ENCODE results near the gene ANKRD16. TPM values are rescaled to one million over a fixed set of nuclear protein-coding genes. Genes with fewer than 3 reads are reported as not detected.
"Not testable (repeated sequence)": the region's sequence is repeated elsewhere in the genome, so short reads cannot be mapped to it uniquely, and the experiment has no call there.

Gene ANKRD16
- total RNA-seq, 1 experiment from 2014 or later, result 12.2 TPM

DNA sequence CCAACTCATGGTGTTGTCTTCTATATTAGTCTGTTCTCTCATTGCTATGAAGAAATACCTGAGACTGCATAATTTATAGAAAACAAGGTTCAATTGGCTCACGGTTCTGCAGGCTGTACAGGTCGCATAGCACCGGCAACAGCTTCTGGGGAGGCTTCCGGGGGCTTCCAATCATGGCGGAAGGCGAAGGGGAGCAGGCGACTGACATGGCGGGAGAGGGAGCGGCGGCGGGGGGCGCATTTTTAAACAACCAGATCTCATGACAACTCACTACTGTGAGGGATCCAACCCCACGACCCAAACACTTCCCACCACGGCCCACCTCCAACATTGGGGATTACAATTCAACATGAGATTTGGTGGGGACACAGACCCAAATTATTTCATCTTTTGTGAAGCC, 47.7 kb downstream of the ANKRD16 start (continued):
- TF ChIP-seq ZNF281 (CRISPR knock-in tag; IDR thresholded peaks at IDR 0.05), result no peak
- TF ChIP-seq NR3C1 (CRISPR knock-in tag; conservative IDR thresholded peaks at IDR 0.05; ENCODE audit: low read depth), result no peak

- peaks cover 6% of the 10 kb centered on the region for H3K4me1 Mint-ChIP-seq
- H3K36me3 Mint-ChIP-seq, result no peaks in the 10 kb centered on the region
- H3K27me3 Mint-ChIP-seq (ENCODE audit: low read depth), result no peaks in the 10 kb centered on the region
- ChIA-PET CTCF (interaction anchor here (1.2 kb wide), 1 partner anchor 33 kb away, joined by 6 read pairs; no protein-coding TSS in a partner anchor), POLR2A (no interaction called here)
- H3K9me3 Mint-ChIP-seq, result no peaks in the 10 kb centered on the region
- ATAC-seq, result peak; percentile 67
- no peak overlapping the region for H3K4me3 Mint-ChIP-seq
- DNase-seq (ENCODE audit: low spot score), result no peak
- TF ChIP-seq, protein P1, sequence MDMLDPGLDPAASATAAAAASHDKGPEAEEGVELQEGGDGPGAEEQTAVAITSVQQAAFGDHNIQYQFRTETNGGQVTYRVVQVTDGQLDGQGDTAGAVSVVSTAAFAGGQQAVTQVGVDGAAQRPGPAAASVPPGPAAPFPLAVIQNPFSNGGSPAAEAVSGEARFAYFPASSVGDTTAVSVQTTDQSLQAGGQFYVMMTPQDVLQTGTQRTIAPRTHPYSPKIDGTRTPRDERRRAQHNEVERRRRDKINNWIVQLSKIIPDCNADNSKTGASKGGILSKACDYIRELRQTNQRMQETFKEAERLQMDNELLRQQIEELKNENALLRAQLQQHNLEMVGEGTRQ (CRISPR knock-in tag; IDR thresholded peaks at IDR 0.05), result peak; percentile 44; the same call in 1 of the 2 replicates
- TF ChIP-seq, protein P2, sequence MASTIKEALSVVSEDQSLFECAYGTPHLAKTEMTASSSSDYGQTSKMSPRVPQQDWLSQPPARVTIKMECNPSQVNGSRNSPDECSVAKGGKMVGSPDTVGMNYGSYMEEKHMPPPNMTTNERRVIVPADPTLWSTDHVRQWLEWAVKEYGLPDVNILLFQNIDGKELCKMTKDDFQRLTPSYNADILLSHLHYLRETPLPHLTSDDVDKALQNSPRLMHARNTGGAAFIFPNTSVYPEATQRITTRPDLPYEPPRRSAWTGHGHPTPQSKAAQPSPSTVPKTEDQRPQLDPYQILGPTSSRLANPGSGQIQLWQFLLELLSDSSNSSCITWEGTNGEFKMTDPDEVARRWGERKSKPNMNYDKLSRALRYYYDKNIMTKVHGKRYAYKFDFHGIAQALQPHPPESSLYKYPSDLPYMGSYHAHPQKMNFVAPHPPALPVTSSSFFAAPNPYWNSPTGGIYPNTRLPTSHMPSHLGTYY (CRISPR knock-in tag; IDR thresholded peaks at IDR 0.05), result no peak
- no peak overlapping the region for H3K27ac Mint-ChIP-seq
Measured at GRCh38 chr10:5840314-5841307, 49.1 kb downstream of the ANKRD16 start.

DNA sequence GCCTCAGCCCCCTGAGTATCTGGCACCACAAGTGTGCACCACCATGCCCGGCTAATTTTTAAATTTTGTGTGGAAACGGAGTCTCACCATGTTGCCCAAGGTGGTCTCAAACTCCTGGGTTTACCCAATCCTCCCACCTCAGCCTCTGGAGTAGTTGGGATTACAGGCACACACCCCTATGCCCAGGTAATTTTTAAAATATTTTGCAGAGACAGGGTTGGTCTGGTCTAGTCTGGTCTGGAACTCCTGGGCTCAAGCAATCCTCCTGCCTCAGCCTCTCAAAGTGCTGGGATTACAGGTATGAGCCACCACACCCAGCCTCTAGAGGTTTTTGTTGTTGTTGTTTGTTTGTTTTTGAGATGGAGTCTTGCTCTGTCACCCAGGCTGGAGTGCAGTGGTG, 53.5 kb downstream of the ANKRD16 start:
- POLR2A ChIA-PET; H3K36me3 Mint-ChIP-seq; H3K27ac Mint-ChIP-seq; ATAC-seq; H3K27me3 Mint-ChIP-seq (ENCODE audit: low read depth); H3K9me3 Mint-ChIP-seq; DNase-seq (ENCODE audit: low spot score); H3K4me1 Mint-ChIP-seq; CTCF ChIA-PET; H3K4me3 Mint-ChIP-seq: not testable (repeated sequence)

- TF ChIP-seq EMX1 (CRISPR knock-in tag; IDR thresholded peaks at IDR 0.05) (no peak), NFYB (CRISPR knock-in tag; conservative IDR thresholded peaks at IDR 0.05; ENCODE audit: low read depth) (no peak), GRHL2 (CRISPR knock-in tag; IDR thresholded peaks at IDR 0.05; ENCODE audit: insufficient replicate concordance, severe bottlenecking) (no peak), CREM (CRISPR knock-in tag; IDR thresholded peaks at IDR 0.05) (no peak), ZNF219 (CRISPR knock-in tag; IDR thresholded peaks at IDR 0.05; ENCODE audit: borderline replicate concordance) (no peak), ZNF138 (CRISPR knock-in tag; conservative IDR thresholded peaks at IDR 0.05) (no peak)
- TF ChIP-seq, protein P3, sequence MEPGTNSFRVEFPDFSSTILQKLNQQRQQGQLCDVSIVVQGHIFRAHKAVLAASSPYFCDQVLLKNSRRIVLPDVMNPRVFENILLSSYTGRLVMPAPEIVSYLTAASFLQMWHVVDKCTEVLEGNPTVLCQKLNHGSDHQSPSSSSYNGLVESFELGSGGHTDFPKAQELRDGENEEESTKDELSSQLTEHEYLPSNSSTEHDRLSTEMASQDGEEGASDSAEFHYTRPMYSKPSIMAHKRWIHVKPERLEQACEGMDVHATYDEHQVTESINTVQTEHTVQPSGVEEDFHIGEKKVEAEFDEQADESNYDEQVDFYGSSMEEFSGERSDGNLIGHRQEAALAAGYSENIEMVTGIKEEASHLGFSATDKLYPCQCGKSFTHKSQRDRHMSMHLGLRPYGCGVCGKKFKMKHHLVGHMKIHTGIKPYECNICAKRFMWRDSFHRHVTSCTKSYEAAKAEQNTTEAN (CRISPR knock-in tag; IDR thresholded peaks at IDR 0.05), result no peak
- TF ChIP-seq, protein P4, sequence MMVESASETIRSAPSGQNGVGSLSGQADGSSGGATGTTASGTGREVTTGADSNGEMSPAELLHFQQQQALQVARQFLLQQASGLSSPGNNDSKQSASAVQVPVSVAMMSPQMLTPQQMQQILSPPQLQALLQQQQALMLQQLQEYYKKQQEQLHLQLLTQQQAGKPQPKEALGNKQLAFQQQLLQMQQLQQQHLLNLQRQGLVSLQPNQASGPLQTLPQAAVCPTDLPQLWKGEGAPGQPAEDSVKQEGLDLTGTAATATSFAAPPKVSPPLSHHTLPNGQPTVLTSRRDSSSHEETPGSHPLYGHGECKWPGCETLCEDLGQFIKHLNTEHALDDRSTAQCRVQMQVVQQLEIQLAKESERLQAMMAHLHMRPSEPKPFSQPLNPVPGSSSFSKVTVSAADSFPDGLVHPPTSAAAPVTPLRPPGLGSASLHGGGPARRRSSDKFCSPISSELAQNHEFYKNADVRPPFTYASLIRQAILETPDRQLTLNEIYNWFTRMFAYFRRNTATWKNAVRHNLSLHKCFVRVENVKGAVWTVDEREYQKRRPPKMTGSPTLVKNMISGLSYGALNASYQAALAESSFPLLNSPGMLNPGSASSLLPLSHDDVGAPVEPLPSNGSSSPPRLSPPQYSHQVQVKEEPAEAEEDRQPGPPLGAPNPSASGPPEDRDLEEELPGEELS (CRISPR knock-in tag; IDR thresholded peaks at IDR 0.05), result no peak
- Mint-ChIP-seq H3K9me3 (no peaks in the 10 kb centered on the region), H3K27me3 (ENCODE audit: low read depth) (no peaks in the 10 kb centered on the region), H3K27ac (no peak overlapping the region), H3K36me3 (no peaks in the 10 kb centered on the region), H3K4me1 (no peaks in the 10 kb centered on the region), H3K4me3 (no peak overlapping the region)
- no peak for DNase-seq (ENCODE audit: low spot score)
- ChIA-PET POLR2A (no interaction called here), CTCF (no interaction called here)
- ATAC-seq, result no peak; the same call in 1 of the 2 replicates
Measured at GRCh38 chr10:5835446-5836095, 54.1 kb downstream of the ANKRD16 start.

Measured in WTC11 (cell line).